AG04450 (cell line): Measurements from ENCODE around the gene ARHGEF2. TPM values are rescaled to one million over a fixed set of nuclear protein-coding genes. Genes with fewer than 3 reads are reported as not detected.
"Not testable (repeated sequence)": the region's sequence is repeated elsewhere in the genome, so short reads cannot be mapped to it uniquely, and the experiment has no call there.

Experiments used
- CTCF ChIA-PET: fragments of 300-600, 350-600 bp; formaldehyde crosslinking; extraction: SDS; loops from one replicate; lab custom pipeline; 2022; ENCODE audit warnings: antibody characterized with exemption, inconsistent platforms; lab: Charles Lee
- POLR2A ChIA-PET: fragments of 350-600 bp; formaldehyde crosslinking; extraction: SDS; loops from one replicate; lab custom pipeline; 2021; ENCODE audit warnings: antibody characterized with exemption, inconsistent platforms; lab: Yijun Ruan, JAX
- DNase-seq: peaks from one replicate; pipeline ENCODE4 v3.0.0-alpha.2; 2011; ENCODE audit warnings: low read depth, low spot score
- H3K27ac ChIP-seq: one replicate; pipeline ENCODE4 v1.5.1; 2012; ENCODE audit warnings: low read depth, low read length, control low read depth
- H3K27me3 ChIP-seq: one replicate; pipeline ENCODE4 v1.6.0; 2012; ENCODE audit warnings: low read length; ENCODE audit not compliant: control insufficient read depth, insufficient read depth
- H3K4me3 ChIP-seq: 2 replicates; pipeline ENCODE4 v1.5.1; 2011; ENCODE audit warnings: mild to moderate bottlenecking, low read depth, low read length, control low read depth
- H3K9me3 ChIP-seq: 2 replicates; pipeline ENCODE4 v1.5.1; 2012; ENCODE audit warnings: low read length; ENCODE audit not compliant: control insufficient read depth, insufficient read depth
- CTCF ChIP-seq: IDR thresholded peaks from 2 replicates; pipeline ENCODE4 v1.5.1; 2011; ENCODE audit warnings: low read depth, low read length, control low read depth, inconsistent platforms
- polyA plus RNA-seq: library from polyadenylated mRNA; depleted of rRNA; stranded (reverse); fragments of >200 nt; gene quantifications from 2 replicates; pipeline ENCODE4 v1.2.3, GENCODE V29; 2011

ARHGEF2 gene
- polyA plus RNA-seq, 1 experiment = 128 TPM

DNA sequence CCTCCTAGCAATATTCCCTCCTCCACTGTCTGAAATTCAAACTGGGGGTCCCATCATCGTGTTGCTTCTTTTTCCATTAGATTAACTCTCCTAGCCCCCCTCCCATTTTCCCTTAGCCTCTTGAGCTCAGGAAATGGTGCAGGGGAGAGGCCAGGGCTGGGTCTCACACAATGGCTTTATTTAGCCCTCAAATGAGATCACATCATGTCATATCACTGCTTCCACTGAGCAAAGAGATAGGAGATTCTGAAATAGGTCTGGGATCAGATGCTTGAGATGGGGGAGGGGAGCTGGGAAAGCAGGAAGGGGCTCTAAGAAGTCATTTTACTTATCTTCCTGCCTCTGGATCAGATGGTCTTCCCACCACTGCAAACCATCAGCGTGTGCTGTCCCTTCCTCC lies 17.8 kb upstream of the ARHGEF2 start:
- ChIA-PET CTCF (no interaction called here), POLR2A (no interaction called here)
- H3K4me3 ChIP-seq = no peak overlapping the region
- no peaks in the 10 kb centered on the region for H3K27me3 ChIP-seq
- no peaks in the 10 kb centered on the region for H3K9me3 ChIP-seq
- H3K27ac ChIP-seq = no peak overlapping the region
- TF ChIP-seq CTCF = no peak
- no peak for DNase-seq

- CTCF ChIA-PET = interaction anchor here (0.6 kb wide), 1 partner anchor 69 kb away, joined by 5 read pairs; no protein-coding TSS in a partner anchor
- no peak for DNase-seq
- H3K9me3 ChIP-seq = no peaks in the 10 kb centered on the region
- H3K27ac ChIP-seq = no peak overlapping the region
- no peak overlapping the region for H3K4me3 ChIP-seq
- H3K27me3 ChIP-seq = no peaks in the 10 kb centered on the region
- POLR2A ChIA-PET = interaction anchor here (0.6 kb wide), 1 partner anchor 25 kb away, joined by 3 read pairs; no protein-coding TSS in a partner anchor
- no peak for TF ChIP-seq CTCF
Measured at GRCh38 chr1:155993595-155993994, 15.2 kb upstream of the ARHGEF2 start.

DNA sequence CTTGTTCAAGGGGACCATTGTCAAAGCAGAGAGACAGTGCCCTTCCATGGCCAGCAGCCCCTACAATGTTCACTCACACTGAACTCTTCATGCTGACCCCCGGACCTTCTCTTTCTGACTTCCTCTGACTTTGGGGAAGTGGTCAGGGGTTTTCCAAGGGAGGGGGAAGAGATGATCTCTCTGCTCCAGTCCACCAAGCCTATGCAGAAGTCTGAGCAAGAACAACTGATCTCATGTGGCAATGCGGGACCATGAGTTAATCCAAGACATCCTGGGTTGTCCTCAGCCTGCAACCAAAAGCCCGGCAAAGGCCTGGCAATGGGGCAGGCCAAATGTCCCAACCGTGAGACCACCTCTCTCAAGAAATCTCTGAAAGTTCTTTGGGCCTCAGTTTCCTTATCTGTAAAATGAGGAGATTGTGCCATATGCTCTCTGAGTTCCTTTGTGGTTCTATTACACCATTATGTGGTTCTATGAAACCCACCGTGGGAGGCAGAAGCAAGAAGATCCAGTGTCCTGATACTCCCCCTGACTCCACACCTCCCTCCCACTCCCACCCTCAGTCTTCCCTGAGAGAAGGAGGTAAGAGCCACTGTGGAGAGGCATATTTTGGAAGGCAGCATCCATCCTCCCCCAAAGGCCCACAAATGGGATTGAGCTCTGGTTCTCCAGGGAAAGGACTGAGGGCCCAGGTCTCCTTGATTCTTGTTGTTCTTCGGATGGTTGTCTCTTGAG lies 11.8 kb upstream of the ARHGEF2 start:
- POLR2A ChIA-PET = interaction anchor here (0.8 to 1.8 kb wide), 4 partner anchors 21 to 56 kb away, joined by 3 to 7 read pairs (median 4); partner anchors contain the start of genes KHDC4 and RXFP4
- no peaks in the 10 kb centered on the region for H3K9me3 ChIP-seq
- no peak for TF ChIP-seq CTCF
- H3K27ac ChIP-seq = no peak overlapping the region
- no peak for DNase-seq
- CTCF ChIA-PET = interaction anchor here (0.5 to 4.2 kb wide), 38 partner anchors 9 to 131 kb away, joined by 3 to 57 read pairs (median 4); partner anchors contain the start of genes KHDC4, RXFP4 and SYT11
- H3K27me3 ChIP-seq = no peaks in the 10 kb centered on the region
- no peak overlapping the region for H3K4me3 ChIP-seq

- CTCF ChIA-PET = interaction anchor here (0.5 to 4.2 kb wide), 39 partner anchors 8 to 130 kb away, joined by 3 to 57 read pairs (median 4); partner anchors contain the start of genes KHDC4, RXFP4 and SYT11
- H3K27me3 ChIP-seq = no peaks in the 10 kb centered on the region
- peak overlapping the region; percentile 39 for H3K4me3 ChIP-seq
- no peak for DNase-seq
- POLR2A ChIA-PET = interaction anchor here (0.8 to 1.8 kb wide), 5 partner anchors 12 to 56 kb away, joined by 3 to 7 read pairs (median 4); partner anchors contain the start of genes KHDC4 and RXFP4
- peak; percentile 99 for TF ChIP-seq CTCF
- H3K27ac ChIP-seq = no peak overlapping the region
- H3K9me3 ChIP-seq = no peaks in the 10 kb centered on the region
Measured at GRCh38 chr1:155989242-155990004, 11.1 kb upstream of the ARHGEF2 start.

- POLR2A ChIA-PET = interaction anchor here (0.6 kb wide), 1 partner anchor 39 kb away, joined by 3 read pairs; no protein-coding TSS in a partner anchor
- not testable (repeated sequence) for H3K4me3 ChIP-seq, DNase-seq, H3K27me3 ChIP-seq, H3K9me3 ChIP-seq
- CTCF ChIA-PET = interaction anchor here (0.6 kb wide), 1 partner anchor 45 kb away, joined by 4 read pairs; no protein-coding TSS in a partner anchor
- peak overlapping the region; percentile 92 for H3K27ac ChIP-seq
Measured at GRCh38 chr1:155984903-155985645, 6.7 kb upstream of the ARHGEF2 start.
